HFFc6 (cell line): ENCODE data around the gene FBXL20. TPM values are rescaled to one million over a fixed set of nuclear protein-coding genes. Genes with fewer than 3 reads are reported as not detected.

Experiments used
- DNase-seq: peaks from one replicate; pipeline ENCODE4 v3.0.0-alpha.2; 2018
- H3K27ac Mint-ChIP-seq: 2 replicates; pipeline ENCODE4 v1.8.0; 2020; ENCODE audit warnings: mild to moderate bottlenecking, mixed read lengths
- H3K27me3 Mint-ChIP-seq: 2 replicates; pipeline ENCODE4 v1.8.0; 2021; ENCODE audit warnings: mild to moderate bottlenecking, moderate library complexity, mixed read lengths; ENCODE audit not compliant: insufficient read depth
- H3K36me3 Mint-ChIP-seq: 2 replicates; pipeline ENCODE4 v1.8.0; 2021; ENCODE audit warnings: low read depth, mixed read lengths
- H3K4me1 Mint-ChIP-seq: 2 replicates; pipeline ENCODE4 v1.8.0; 2020; ENCODE audit warnings: low read depth, mixed read lengths
- H3K4me3 Mint-ChIP-seq: 2 replicates; pipeline ENCODE4 v1.8.0; 2020; ENCODE audit warnings: mild to moderate bottlenecking, moderate library complexity, mixed read lengths
- H3K9me3 Mint-ChIP-seq: 2 replicates; pipeline ENCODE4 v1.8.0; 2020; ENCODE audit warnings: mild to moderate bottlenecking, mixed read lengths
- total RNA-seq, 6 experiments: library from RNA; stranded (reverse); fragmentation: NEBNext Ultra II Directional; extraction: Animal tissue kit (Norgen Biotek cat#: 25700); gene quantifications; 2 replicates in 1 of 6; 3 replicates in 5 of 6; pipeline ENCODE4 v1.2.3, GENCODE V29; 2021
- TF ChIP-seq, protein P1 (sequence below): fragments of 200-600 bp; sonication (generic); IDR thresholded peaks from 2 replicates; pipeline ENCODE4 v1.5.0; 2021; ENCODE audit warnings: antibody characterized with exemption, mild to moderate bottlenecking

FBXL20 gene
- total RNA-seq, 6 experiments from 2014 or later, result 13.4 to 19.5 (median 15.7) TPM

DNA sequence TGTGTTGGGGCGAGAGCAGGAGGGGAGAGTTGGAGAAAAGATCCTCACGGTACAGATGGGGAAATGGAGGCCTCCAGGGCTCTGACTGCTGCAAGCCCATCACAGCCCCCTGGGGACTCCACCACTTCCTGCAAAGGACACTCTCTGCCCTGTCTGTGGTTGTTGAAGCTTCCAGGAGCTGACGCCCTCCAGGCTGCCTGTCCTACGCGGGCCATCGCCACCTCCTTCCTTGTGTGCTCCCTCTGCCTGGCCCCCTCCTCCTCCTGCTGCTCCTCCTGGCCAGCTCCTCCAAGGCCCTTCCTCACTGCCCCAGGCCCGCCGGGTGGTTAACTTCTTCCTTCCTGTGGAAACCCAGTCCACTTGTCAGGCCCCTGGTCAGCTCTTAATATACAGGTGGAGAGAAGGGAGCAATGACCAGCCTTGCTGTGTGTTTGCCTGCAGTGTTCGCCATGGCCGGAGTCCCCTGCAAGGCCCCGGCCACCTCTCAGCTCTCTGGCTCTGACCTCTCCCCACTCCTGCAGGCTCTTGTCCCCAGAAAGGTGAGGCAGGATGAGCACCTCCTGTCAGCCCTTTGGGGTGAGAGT, 157.3 kb downstream of the FBXL20 start:
- Mint-ChIP-seq H3K36me3 (no peaks in the 10 kb centered on the region), H3K4me3 (no peak overlapping the region), H3K27ac (no peak overlapping the region), H3K4me1 (no peaks in the 10 kb centered on the region), H3K27me3 (peaks cover 2% of the 10 kb centered on the region), H3K9me3 (no peaks in the 10 kb centered on the region)
- TF ChIP-seq, protein P1, sequence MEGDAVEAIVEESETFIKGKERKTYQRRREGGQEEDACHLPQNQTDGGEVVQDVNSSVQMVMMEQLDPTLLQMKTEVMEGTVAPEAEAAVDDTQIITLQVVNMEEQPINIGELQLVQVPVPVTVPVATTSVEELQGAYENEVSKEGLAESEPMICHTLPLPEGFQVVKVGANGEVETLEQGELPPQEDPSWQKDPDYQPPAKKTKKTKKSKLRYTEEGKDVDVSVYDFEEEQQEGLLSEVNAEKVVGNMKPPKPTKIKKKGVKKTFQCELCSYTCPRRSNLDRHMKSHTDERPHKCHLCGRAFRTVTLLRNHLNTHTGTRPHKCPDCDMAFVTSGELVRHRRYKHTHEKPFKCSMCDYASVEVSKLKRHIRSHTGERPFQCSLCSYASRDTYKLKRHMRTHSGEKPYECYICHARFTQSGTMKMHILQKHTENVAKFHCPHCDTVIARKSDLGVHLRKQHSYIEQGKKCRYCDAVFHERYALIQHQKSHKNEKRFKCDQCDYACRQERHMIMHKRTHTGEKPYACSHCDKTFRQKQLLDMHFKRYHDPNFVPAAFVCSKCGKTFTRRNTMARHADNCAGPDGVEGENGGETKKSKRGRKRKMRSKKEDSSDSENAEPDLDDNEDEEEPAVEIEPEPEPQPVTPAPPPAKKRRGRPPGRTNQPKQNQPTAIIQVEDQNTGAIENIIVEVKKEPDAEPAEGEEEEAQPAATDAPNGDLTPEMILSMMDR, result no peak
- no peak for DNase-seq

DNA sequence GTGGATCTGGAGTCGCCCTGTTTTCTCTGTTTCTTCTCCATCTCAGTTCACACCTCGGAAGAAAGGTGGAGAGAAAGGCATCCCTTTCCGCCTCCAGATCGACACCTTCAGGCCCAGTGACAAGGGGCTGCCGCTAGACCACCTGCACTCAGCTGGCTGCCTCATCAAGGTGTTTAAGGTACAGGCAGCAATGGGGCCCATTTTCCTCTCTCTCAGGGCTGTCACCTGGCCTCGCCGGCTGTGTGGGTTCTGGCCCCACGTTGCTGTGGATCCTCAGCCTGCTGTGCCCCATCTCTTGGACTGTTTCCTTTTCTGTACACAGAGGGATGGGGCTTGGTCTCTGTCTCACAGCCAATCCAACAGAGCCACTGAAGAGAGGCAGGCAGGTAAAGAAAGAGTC, 158.3 kb downstream of the FBXL20 start:
- Mint-ChIP-seq H3K27me3 (peaks cover 2% of the 10 kb centered on the region), H3K4me3 (no peak overlapping the region), H3K27ac (no peak overlapping the region), H3K9me3 (no peaks in the 10 kb centered on the region), H3K4me1 (peaks cover 6% of the 10 kb centered on the region), H3K36me3 (no peaks in the 10 kb centered on the region)
- TF ChIP-seq, protein P1, result no peak
- no peak for DNase-seq

DNA sequence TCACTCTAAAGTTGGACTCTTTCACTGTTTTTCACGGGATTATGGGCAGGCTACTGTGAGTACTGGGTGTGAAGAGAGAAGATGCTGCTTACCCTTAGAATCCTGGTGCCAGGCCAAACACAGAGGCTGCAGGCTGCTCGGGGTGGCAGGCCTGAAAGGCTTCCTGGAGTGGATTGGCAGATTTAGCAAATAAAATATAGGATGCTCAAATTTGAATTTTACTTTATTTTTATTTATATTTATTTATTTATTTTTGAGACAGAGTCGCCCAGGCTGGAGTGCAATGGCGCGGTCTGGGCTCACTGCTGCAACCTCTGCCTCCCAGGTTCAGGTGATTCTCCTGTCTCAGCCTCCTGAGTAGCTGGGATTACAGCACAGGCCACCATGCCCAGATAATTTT, 160.8 kb downstream of the FBXL20 start:
- no peaks in the 10 kb centered on the region for H3K9me3 Mint-ChIP-seq
- TF ChIP-seq, protein P1, result no peak
- no peak overlapping the region for H3K27ac Mint-ChIP-seq
- no peak overlapping the region for H3K4me3 Mint-ChIP-seq
- H3K27me3 Mint-ChIP-seq, result peaks cover 1% of the 10 kb centered on the region
- DNase-seq, result no peak
- no peaks in the 10 kb centered on the region for H3K36me3 Mint-ChIP-seq
- H3K4me1 Mint-ChIP-seq, result peaks cover 6% of the 10 kb centered on the region

DNA sequence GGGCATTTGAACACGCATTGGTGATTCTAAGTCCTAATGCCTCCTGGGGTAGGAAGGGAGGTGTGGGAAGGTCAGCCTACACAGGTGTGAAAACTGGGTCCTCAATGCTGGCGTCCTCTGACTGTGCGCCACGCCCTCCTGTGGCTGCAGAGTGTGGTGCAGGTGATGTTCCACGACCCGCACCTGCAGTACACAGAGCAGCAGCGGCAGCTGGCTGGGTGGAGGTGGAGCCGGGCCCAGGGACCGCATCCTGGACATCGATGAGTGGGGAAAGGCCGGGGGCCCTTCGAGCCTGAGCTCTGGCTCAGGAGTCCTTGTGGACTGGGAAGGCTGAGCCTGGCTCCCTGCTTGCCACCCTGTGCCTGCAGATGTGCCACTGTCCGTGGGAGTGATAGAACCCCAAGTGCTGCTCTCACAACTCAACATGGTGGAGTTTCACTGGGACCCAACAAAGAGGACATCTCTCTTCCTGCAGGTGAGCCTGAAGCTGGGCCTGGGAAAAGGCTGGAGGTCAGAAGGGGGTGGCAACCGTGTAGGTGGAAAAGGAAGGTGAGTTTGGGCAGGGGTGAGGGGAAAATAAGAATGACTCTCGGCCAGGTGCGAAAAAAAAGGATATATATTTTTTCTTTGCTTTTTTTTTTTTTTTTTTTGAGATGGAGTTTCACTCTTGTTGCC, 161.6 kb downstream of the FBXL20 start:
- no peak overlapping the region for H3K4me3 Mint-ChIP-seq
- H3K4me1 Mint-ChIP-seq, result peaks cover 6% of the 10 kb centered on the region
- no peak overlapping the region for H3K27ac Mint-ChIP-seq
- no peak for DNase-seq
- no peaks in the 10 kb centered on the region for H3K9me3 Mint-ChIP-seq
- no peaks in the 10 kb centered on the region for H3K36me3 Mint-ChIP-seq
- peaks cover 3% of the 10 kb centered on the region for H3K27me3 Mint-ChIP-seq
- TF ChIP-seq, protein P1, result peak; percentile 83

DNA sequence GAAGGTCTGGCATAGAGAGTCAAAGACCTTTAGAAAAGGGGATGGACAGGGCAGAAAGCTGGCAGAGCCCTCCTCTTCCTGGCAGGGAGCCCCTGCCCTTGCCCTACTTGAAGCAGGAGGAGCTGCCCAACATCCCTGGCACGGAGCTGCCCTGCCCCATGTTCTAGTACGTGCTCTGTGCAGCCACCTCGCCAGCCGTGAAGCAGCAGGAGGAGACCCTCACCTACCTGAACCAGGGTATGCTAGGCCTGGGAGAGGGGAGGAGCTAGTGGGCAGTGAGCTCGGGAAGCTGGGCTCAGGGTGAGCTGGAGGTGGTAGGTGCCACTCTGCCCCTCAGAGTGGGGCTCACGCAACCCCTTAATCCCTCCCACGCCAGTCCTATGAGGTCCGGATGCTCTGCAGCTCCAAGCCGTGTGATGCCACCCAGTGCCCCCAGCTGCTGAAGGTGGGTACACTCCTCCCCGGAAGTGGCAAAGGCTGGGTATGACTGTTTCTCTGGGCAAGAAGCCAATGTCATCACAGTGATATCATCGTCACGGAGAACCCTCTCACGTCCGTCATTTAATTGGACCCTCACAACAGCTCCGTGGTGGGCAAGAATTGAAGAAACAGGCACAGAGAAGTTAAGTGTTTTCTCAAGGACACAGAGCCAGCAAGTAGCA, 163.0 kb downstream of the FBXL20 start:
- peaks cover 3% of the 10 kb centered on the region for H3K27me3 Mint-ChIP-seq
- H3K36me3 Mint-ChIP-seq, result no peaks in the 10 kb centered on the region
- H3K27ac Mint-ChIP-seq, result no peak overlapping the region
- H3K9me3 Mint-ChIP-seq, result no peaks in the 10 kb centered on the region
- TF ChIP-seq, protein P1, result no peak
- peaks cover 6% of the 10 kb centered on the region for H3K4me1 Mint-ChIP-seq
- peak; percentile 34 for DNase-seq
- no peak overlapping the region for H3K4me3 Mint-ChIP-seq
